SK-N-MC (cell line): ENCODE data around the gene CD302.
"Not testable (repeated sequence)": the region's sequence is repeated elsewhere in the genome, so short reads cannot be mapped to it uniquely, and the experiment has no call there.

Experiments
- DNase-seq: peaks from one replicate; pipeline ENCODE4 v3.0.0-alpha.2; 2011; ENCODE audit warnings: low read depth, low spot score
- H3K27ac ChIP-seq: fragments of 200-600 bp; sonication (generic); 2 replicates; pipeline ENCODE4 v1.5.1; 2016; ENCODE audit warnings: mixed run types
- H3K36me3 ChIP-seq: fragments of 200-600 bp; sonication (generic); 2 replicates; pipeline ENCODE4 v1.6.1; 2017; ENCODE audit warnings: antibody characterized with exemption, low read length, mixed read lengths; ENCODE audit not compliant: insufficient read depth
- H3K4me3 ChIP-seq: fragments of 200-600 bp; sonication (generic); 2 replicates; pipeline ENCODE4 v1.5.1; 2016
- H3K9ac ChIP-seq: fragments of 200-600 bp; sonication (generic); 2 replicates; pipeline ENCODE4 v1.8.0; 2017; ENCODE audit warnings: mixed run types, mixed read lengths; ENCODE audit not compliant: insufficient read length
- H3K9me3 ChIP-seq: fragments of 200-600 bp; sonication (generic); 2 replicates; pipeline ENCODE4 v1.6.1; 2017; ENCODE audit warnings: low read depth, mild to moderate bottlenecking, antibody characterized with exemption, low read length, moderate library complexity, mixed read lengths
- EZH2 ChIP-seq: fragments of 200-600 bp; sonication (generic); IDR thresholded peaks from one replicate; pipeline ENCODE4 v1.6.1; 2017; ENCODE audit warnings: antibody characterized with exemption
- FOXP2 ChIP-seq: optimal IDR thresholded peaks from 2 replicates; pipeline ENCODE3; 2011; ENCODE audit warnings: mild to moderate bottlenecking, moderate library complexity; ENCODE audit not compliant: insufficient read depth; ENCODE audit errors: extremely low read length, control extremely low read depth
- POLR2AphosphoS5 ChIP-seq: IDR thresholded peaks from 2 replicates; pipeline ENCODE4 v1.6.1; 2012; ENCODE audit warnings: mild to moderate bottlenecking, low read depth, low read length, borderline replicate concordance

Gene CD302

DNA sequence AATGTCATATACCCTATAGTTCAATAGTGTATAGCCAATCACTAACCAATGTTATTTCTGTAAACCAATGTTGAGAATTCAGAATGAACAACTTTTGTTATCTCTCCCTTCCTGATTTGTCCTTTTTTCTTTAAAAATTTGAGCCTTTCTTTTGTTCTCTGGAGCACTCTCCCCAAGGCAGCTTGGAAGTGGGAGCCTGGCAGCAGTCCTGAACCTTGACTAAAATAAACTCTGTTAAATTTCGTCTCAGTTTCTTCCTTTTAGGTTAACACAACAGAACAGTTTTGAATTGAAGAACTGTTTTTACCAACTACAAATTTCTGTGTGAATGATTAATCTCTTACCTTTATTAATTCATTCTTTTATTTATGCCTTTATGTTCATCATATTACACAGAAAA is 35.9 kb downstream of the CD302 start:
- H3K9ac ChIP-seq: no peak overlapping the region
- peaks cover 95% of the 10 kb centered on the region for H3K36me3 ChIP-seq
- no peak overlapping the region for H3K4me3 ChIP-seq
- no peak overlapping the region for H3K27ac ChIP-seq
- no peaks in the 10 kb centered on the region for H3K9me3 ChIP-seq
- DNase-seq: no peak
- TF ChIP-seq FOXP2: no peak
- no peak for TF ChIP-seq EZH2

GRCh38 chr2:159760326-159760725 is 37.7 kb downstream of the CD302 start:
- H3K9me3 ChIP-seq: no peaks in the 10 kb centered on the region
- no peak overlapping the region for H3K27ac ChIP-seq
- peaks cover 94% of the 10 kb centered on the region for H3K36me3 ChIP-seq
- H3K4me3 ChIP-seq: no peak overlapping the region
- DNase-seq: no peak
- TF ChIP-seq FOXP2 (no peak), EZH2 (no peak), POLR2AphosphoS5 (no peak)
- H3K9ac ChIP-seq: no peak overlapping the region

GRCh38 chr2:159759577-159759976 is 38.4 kb downstream of the CD302 start:
- H3K9me3 ChIP-seq: no peaks in the 10 kb centered on the region
- no peak for TF ChIP-seq FOXP2
- no peak for TF ChIP-seq EZH2
- TF ChIP-seq POLR2AphosphoS5: no peak
- no peak for DNase-seq
- H3K36me3 ChIP-seq: peaks cover 94% of the 10 kb centered on the region
- H3K9ac ChIP-seq: no peak overlapping the region
- H3K27ac ChIP-seq: no peak overlapping the region
- H3K4me3 ChIP-seq: no peak overlapping the region

DNA sequence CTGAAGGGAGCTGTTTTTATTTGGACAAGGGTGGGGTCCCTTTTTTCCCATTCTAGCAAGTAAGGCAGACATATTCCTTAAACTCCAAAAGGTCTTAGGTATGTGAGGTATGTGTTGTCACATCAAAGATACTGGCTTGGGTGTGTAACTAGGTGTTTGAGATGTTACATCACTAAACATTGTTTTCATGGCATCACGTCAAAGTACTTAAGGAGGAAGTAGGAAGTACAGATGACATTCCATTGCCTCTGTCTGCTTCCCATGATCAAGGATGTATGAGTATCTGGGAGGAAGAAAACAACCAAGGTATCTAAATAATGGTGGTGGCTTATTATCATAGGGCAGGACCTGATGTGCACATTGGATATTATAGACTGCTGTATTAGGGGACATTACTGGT is 39.3 kb downstream of the CD302 start:
- H3K9me3 ChIP-seq: no peaks in the 10 kb centered on the region
- H3K36me3 ChIP-seq: peaks cover 96% of the 10 kb centered on the region
- H3K9ac ChIP-seq: no peak overlapping the region
- TF ChIP-seq FOXP2 (no peak), POLR2AphosphoS5 (no peak), EZH2 (no peak)
- no peak overlapping the region for H3K4me3 ChIP-seq
- DNase-seq: no peak
- H3K27ac ChIP-seq: no peak overlapping the region

GRCh38 chr2:159758239-159758638 is 39.8 kb downstream of the CD302 start:
- peaks cover 96% of the 10 kb centered on the region for H3K36me3 ChIP-seq
- no peaks in the 10 kb centered on the region for H3K9me3 ChIP-seq
- no peak overlapping the region for H3K4me3 ChIP-seq
- H3K9ac ChIP-seq: no peak overlapping the region
- TF ChIP-seq POLR2AphosphoS5 (no peak), EZH2 (no peak), FOXP2 (no peak)
- H3K27ac ChIP-seq: no peak overlapping the region
- no peak for DNase-seq

GRCh38 chr2:159755788-159756187 is 42.2 kb downstream of the CD302 start:
- H3K9me3 ChIP-seq: no peaks in the 10 kb centered on the region
- TF ChIP-seq EZH2 (no peak), FOXP2 (no peak), POLR2AphosphoS5 (no peak)
- DNase-seq: no peak
- no peak overlapping the region for H3K9ac ChIP-seq
- H3K27ac ChIP-seq: no peak overlapping the region
- no peak overlapping the region for H3K4me3 ChIP-seq
- H3K36me3 ChIP-seq: peaks cover 99% of the 10 kb centered on the region

GRCh38 chr2:159755014-159755413 is 43.0 kb downstream of the CD302 start:
- no peak overlapping the region for H3K4me3 ChIP-seq
- peaks cover 94% of the 10 kb centered on the region for H3K36me3 ChIP-seq
- H3K9ac ChIP-seq: no peak overlapping the region
- no peaks in the 10 kb centered on the region for H3K9me3 ChIP-seq
- TF ChIP-seq EZH2: no peak
- no peak for TF ChIP-seq FOXP2
- no peak for TF ChIP-seq POLR2AphosphoS5
- H3K27ac ChIP-seq: no peak overlapping the region
- DNase-seq: no peak

- H3K36me3 ChIP-seq: peaks cover 94% of the 10 kb centered on the region
Measured at GRCh38 chr2:159753797-159754196, 44.2 kb downstream of the CD302 start.

GRCh38 chr2:159750873-159751272 is 47.1 kb downstream of the CD302 start:
- Histone ChIP-seq H3K9ac (no peak overlapping the region), H3K4me3 (no peak overlapping the region), H3K27ac (no peak overlapping the region), H3K36me3 (peaks cover 95% of the 10 kb centered on the region), H3K9me3 (no peaks in the 10 kb centered on the region)
- no peak for DNase-seq
- TF ChIP-seq FOXP2 (no peak), EZH2 (no peak), POLR2AphosphoS5 (no peak)

More at GRCh38 chr2:159753797-159754196, 44.2 kb downstream of the CD302 start:
- no peak for DNase-seq
- no peaks in the 10 kb centered on the region for H3K9me3 ChIP-seq
- no peak overlapping the region for H3K4me3 ChIP-seq
- no peak for TF ChIP-seq POLR2AphosphoS5
- no peak for TF ChIP-seq FOXP2
- no peak for TF ChIP-seq EZH2
- no peak overlapping the region for H3K9ac ChIP-seq
- no peak overlapping the region for H3K27ac ChIP-seq

- Histone ChIP-seq H3K9ac (no peak overlapping the region), H3K4me3 (no peak overlapping the region), H3K27ac (no peak overlapping the region), H3K9me3 (no peaks in the 10 kb centered on the region), H3K36me3 (peaks cover 91% of the 10 kb centered on the region)
- TF ChIP-seq POLR2AphosphoS5: no peak
- no peak for TF ChIP-seq FOXP2
- no peak for TF ChIP-seq EZH2
- DNase-seq: no peak
Measured at GRCh38 chr2:159748089-159748488, 49.9 kb downstream of the CD302 start.

- not testable (repeated sequence) for H3K9me3 ChIP-seq, DNase-seq
- H3K36me3 ChIP-seq: peaks cover 89% of the 10 kb centered on the region
Measured at GRCh38 chr2:159745237-159745636, 52.8 kb downstream of the CD302 start.

More at GRCh38 chr2:159745237-159745636, 52.8 kb downstream of the CD302 start:
- not testable (repeated sequence) for H3K9ac ChIP-seq, H3K27ac ChIP-seq, H3K4me3 ChIP-seq
